SU-DHL-6 (cell line): Measurements from ENCODE around the gene PTGES3L.

Experiments used
- CTCF ChIP-seq: fragments of 200-600 bp; sonication (generic); IDR thresholded peaks from one replicate; pipeline ENCODE4 v1.5.1; 2017; ENCODE audit warnings: antibody characterized with exemption, mild to moderate bottlenecking, low read length, moderate library complexity; ENCODE audit not compliant: insufficient read depth, poor library complexity, severe bottlenecking
- EZH2phosphoT487 ChIP-seq: fragments of 200-600 bp; sonication (generic), shearing (Covaris generic); conservative IDR thresholded peaks from 2 replicates; pipeline ENCODE4 v1.6.1; 2018; ENCODE audit warnings: mild to moderate bottlenecking, antibody characterized with exemption, low read length, moderate library complexity, mixed read lengths

DNA sequence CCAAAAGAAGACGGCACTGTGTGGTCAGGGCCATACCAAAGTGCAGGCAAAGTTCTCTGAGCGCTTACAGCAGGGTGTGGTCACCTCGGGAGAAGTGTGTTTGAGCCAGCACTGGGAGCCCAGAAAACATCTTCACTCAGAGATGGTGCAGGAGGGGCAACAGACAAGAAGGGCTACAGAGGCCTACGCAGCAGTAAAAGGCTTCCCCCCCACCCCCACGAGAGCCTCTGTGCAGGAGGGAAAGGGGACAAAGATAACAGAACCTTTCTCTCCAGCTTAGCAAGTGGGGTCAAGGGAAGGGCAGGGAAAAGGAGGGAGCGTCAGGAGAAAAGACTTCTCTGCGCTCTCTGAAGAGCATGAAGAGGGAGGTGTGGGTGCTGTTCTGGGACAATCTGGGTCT is 39.5 kb upstream of the PTGES3L start:
- TF ChIP-seq CTCF: no peak
- no peak for TF ChIP-seq EZH2phosphoT487
